Prostate gland (tissue), 2 donors: ENCODE measurements around the gene PFKFB3. TPM values are rescaled to one million over a fixed set of nuclear protein-coding genes. Genes with fewer than 3 reads are reported as not detected.

ENCODE experiments used
- DNase-seq: peaks from one replicate; pipeline ENCODE4 v3.0.0-alpha.2; 2019; ENCODE audit warnings: low spot score
- H3K27ac ChIP-seq, 2 donors: fragments of 200-600 bp; sonication (generic); 2 replicates each; pipeline ENCODE4 v1.5.1; 2017 to 2019
- H3K27me3 ChIP-seq: fragments of 200-600 bp; sonication (generic); replicated peaks from 2 replicates; pipeline ENCODE4 v1.5.1; 2019; ENCODE audit not compliant: insufficient read depth
- H3K36me3 ChIP-seq, 2 donors: fragments of 200-600 bp; sonication (generic); 1 replicate in 1 of 2; 2 replicates in 1 of 2; pipeline versions ENCODE4 v1.5.1 to v1.8.1; 2017 to 2019
- H3K4me1 ChIP-seq: fragments of 200-600 bp; sonication (generic); replicated peaks from 2 replicates; pipeline ENCODE4 v1.5.1; 2019
- H3K4me3 ChIP-seq, 2 donors: fragments of 200-600 bp; sonication (generic); 2 replicates each; pipeline ENCODE4 v1.5.1; 2017 to 2019
- H3K9me3 ChIP-seq: fragments of 200-600 bp; sonication (generic); 2 replicates; pipeline ENCODE4 v1.5.1; 2017
- POLR2A ChIP-seq: fragments of 450-650 bp; IDR thresholded peaks from one replicate; pipeline ENCODE4 v1.6.1; 2016; ENCODE audit warnings: antibody characterized with exemption, mild to moderate bottlenecking
- POLR2AphosphoS5 ChIP-seq: sonication (generic); formaldehyde crosslinking; IDR thresholded peaks from one replicate; pipeline ENCODE4 v1.6.1; 2017; ENCODE audit warnings: antibody characterized with exemption
- WGBS: methylation state at CpG from one replicate; pipeline ENCODE4 v1.1.5; 2018; 5-methylcytosine and 5-hydroxymethylcytosine counted together
- intact Hi-C: fragments of 100-400 bp; cut with DNase I; formaldehyde crosslinking; loops from one replicate; pipeline ENCODE4 v1.14.2; 2022
- total RNA-seq, 2 donors: library from RNA; depleted of rRNA; stranded (reverse); fragments of >200 nt; gene quantifications; one replicate each; pipeline ENCODE4 v1.1.0, GENCODE V29; 2016
- TF ChIP-seq, protein P1 (sequence below), 4 experiments: fragments of 200-600 bp in 2 of 4; fragments of 450-650 bp in 2 of 4; sonication (generic) in 2 of 4; IDR thresholded peaks; 1 replicate in 3 of 4; 2 replicates in 1 of 4; pipeline ENCODE4 v1.5.1; 2016 to 2019; ENCODE audit warnings: antibody characterized with exemption in 4 of 4, mild to moderate bottlenecking in 2 of 4, moderate library complexity in 2 of 4

Gene PFKFB3
- total RNA-seq, 2 donors from 2014 or later: 24.3 to 52.7 TPM

DNA sequence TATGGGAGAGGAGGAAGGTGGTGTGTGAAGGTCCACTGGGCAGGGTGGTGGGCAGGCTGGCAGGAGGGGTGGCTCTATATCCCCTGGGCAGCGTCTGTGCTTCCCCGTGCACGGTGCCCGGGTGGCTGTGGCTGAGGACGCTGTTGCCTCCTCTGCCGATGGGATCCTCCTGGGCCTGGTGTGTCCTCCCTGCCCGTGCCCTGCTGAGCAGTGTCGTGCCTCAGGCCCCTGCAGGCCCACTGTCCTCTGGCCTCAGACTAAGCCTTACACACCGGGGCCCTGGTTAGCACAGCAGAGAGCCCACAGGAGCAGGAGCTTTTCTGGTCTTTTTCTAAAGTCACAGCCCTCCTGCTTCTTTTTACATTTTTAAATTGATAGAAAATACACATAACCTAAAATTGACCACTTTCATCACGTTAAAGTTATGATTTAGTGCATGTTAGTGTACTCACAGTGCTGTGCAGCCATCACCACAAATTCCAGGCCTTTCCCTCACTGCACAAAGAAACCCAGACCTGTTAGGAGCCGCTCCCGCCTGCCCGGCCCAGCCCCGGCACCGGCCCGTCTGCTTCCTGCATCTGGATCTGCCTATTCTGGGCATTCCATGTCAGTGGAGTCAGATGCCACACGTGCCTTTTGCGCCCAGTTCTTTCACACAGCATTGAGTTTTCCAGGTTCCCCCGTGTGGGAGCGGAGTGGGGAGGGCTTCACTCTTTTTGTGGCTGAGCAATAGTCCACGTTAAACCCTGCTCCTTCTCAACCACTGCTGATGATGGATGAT, 19.4 kb downstream of the PFKFB3 start:
- H3K4me1 ChIP-seq: no peaks in the 10 kb centered on the region
- no peaks in the 10 kb centered on the region for H3K9me3 ChIP-seq
- H3K27ac ChIP-seq: no peak overlapping the region
- peaks cover 23 to 46% of the 10 kb centered on the region in 2 donors for H3K36me3 ChIP-seq
- no peaks in the 10 kb centered on the region for H3K27me3 ChIP-seq
- DNase-seq: no peak
- TF ChIP-seq POLR2AphosphoS5: no peak
- TF ChIP-seq POLR2A: no peak
- TF ChIP-seq, protein P1, sequence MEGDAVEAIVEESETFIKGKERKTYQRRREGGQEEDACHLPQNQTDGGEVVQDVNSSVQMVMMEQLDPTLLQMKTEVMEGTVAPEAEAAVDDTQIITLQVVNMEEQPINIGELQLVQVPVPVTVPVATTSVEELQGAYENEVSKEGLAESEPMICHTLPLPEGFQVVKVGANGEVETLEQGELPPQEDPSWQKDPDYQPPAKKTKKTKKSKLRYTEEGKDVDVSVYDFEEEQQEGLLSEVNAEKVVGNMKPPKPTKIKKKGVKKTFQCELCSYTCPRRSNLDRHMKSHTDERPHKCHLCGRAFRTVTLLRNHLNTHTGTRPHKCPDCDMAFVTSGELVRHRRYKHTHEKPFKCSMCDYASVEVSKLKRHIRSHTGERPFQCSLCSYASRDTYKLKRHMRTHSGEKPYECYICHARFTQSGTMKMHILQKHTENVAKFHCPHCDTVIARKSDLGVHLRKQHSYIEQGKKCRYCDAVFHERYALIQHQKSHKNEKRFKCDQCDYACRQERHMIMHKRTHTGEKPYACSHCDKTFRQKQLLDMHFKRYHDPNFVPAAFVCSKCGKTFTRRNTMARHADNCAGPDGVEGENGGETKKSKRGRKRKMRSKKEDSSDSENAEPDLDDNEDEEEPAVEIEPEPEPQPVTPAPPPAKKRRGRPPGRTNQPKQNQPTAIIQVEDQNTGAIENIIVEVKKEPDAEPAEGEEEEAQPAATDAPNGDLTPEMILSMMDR (IDR thresholded peaks at IDR 0.05): no peak
- H3K4me3 ChIP-seq: no peak overlapping the region
- 72% methylated on average over 19 of the region's 21 CpGs for WGBS
- intact Hi-C loops: no loop called here

DNA sequence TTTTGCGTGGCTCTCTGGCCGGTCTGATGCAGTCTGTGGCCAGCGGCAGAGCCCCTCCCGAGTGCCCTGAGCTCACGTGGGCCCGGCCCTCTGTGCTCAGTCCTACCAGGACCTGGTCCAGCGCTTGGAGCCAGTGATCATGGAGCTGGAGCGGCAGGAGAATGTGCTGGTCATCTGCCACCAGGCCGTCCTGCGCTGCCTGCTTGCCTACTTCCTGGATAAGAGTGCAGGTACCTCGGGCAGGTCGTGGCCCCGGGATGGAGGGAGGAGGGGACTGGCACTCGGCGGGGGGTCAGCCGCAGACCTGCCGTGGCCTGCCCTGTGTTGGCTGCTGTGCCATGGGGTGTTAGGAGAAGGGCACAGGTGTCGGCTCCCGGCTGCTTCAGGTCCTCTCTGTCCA, 20.0 kb downstream of the PFKFB3 start:
- Histone ChIP-seq H3K4me1 (peaks cover under 1% of the 10 kb centered on the region), H3K9me3 (no peaks in the 10 kb centered on the region), H3K27me3 (no peaks in the 10 kb centered on the region), H3K36me3 (peaks cover 23 to 41% of the 10 kb centered on the region in 2 donors), H3K27ac (no peak overlapping the region), H3K4me3 (no peak overlapping the region)
- TF ChIP-seq, protein P1 (IDR thresholded peaks at IDR 0.05): no peak
- TF ChIP-seq POLR2A: no peak
- TF ChIP-seq POLR2AphosphoS5: no peak
- no peak for DNase-seq
- intact Hi-C loops: no loop called here
- WGBS: 86% methylated on average over 15 of the region's 19 CpGs

DNA sequence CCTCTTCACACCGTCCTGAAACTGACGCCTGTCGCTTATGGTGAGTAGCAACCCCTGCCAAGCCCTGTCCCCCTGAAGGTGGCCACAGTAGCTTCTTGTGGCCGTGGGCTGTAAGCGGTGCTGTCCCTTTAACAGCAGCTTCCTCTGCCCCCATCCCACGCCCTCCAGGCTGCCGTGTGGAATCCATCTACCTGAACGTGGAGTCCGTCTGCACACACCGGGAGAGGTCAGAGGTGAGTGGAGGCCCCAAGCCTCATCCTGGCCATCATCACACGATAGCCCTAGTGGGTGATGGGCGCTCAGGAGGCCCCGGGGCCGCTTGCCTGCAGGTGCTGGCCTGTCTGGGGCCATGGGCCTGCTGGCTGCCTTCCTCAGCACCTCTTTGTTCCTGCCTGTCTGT, 21.2 kb downstream of the PFKFB3 start:
- H3K36me3 ChIP-seq: peaks cover 23 to 38% of the 10 kb centered on the region in 2 donors
- intact Hi-C loops: no loop called here
- no peak for DNase-seq

DNA sequence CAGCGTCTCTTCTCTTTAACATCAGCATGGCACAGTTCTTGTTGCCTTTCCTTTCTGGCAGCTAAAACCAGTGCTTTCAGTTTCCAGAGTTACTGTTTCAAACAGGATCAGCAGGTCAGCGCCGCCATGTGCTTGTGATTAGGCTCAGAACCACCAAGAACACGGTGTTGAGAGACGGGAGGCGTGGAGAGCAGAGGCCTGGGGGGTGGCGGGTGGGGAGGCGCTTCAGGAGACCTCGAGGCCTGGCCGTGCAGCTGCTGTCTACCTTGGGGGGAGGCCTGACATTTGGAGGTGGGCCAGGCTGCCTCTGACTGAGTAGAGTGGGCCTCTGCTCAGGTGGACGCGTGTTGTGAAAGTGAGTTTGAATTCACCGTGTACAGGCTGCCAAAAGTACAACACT, 22.0 kb downstream of the PFKFB3 start:
- Histone ChIP-seq H3K4me3 (no peak overlapping the region), H3K36me3 (peaks cover 23 to 38% of the 10 kb centered on the region in 2 donors), H3K27ac (no peak overlapping the region), H3K27me3 (no peaks in the 10 kb centered on the region), H3K9me3 (no peaks in the 10 kb centered on the region), H3K4me1 (peaks cover 3% of the 10 kb centered on the region)
- WGBS: 87% methylated on average over 13 of the region's 13 CpGs
- DNase-seq: no peak
- intact Hi-C loops: no loop called here
- TF ChIP-seq, protein P1 (IDR thresholded peaks at IDR 0.05): no peak
- TF ChIP-seq POLR2A (no peak), POLR2AphosphoS5 (no peak)

More for the DNA sequence above, 21.2 kb downstream of the PFKFB3 start:
- no peaks in the 10 kb centered on the region for H3K27me3 ChIP-seq
- H3K9me3 ChIP-seq: no peaks in the 10 kb centered on the region
- H3K4me1 ChIP-seq: peaks cover 3% of the 10 kb centered on the region
- WGBS: 86% methylated on average over 14 of the region's 14 CpGs
- TF ChIP-seq, protein P1 (IDR thresholded peaks at IDR 0.05): no peak
- TF ChIP-seq POLR2A: no peak
- no peak for TF ChIP-seq POLR2AphosphoS5
- H3K27ac ChIP-seq: no peak overlapping the region
- H3K4me3 ChIP-seq: no peak overlapping the region
